Ishikawa (cell line): Measurements from ENCODE around the gene DCAKD.

Experiments used
- CEBPB ChIP-seq: IDR thresholded peaks from 2 replicates; pipeline ENCODE4 v1.6.1; 2012
- CREB1 ChIP-seq: IDR thresholded peaks from 2 replicates; pipeline ENCODE4 v1.6.1; 2012; ENCODE audit warnings: low read depth
- EGR1 ChIP-seq: IDR thresholded peaks from 2 replicates; pipeline ENCODE4 v1.6.1; 2012
- EP300 ChIP-seq: IDR thresholded peaks from 2 replicates; pipeline ENCODE4 v1.6.1; 2012; ENCODE audit warnings: borderline replicate concordance
- FOXM1 ChIP-seq: IDR thresholded peaks from 2 replicates; pipeline ENCODE4 v1.6.1; 2012; ENCODE audit warnings: low read depth, borderline replicate concordance
- NFIC ChIP-seq: IDR thresholded peaks from 2 replicates; pipeline ENCODE4 v1.6.1; 2012
- RAD21 ChIP-seq: IDR thresholded peaks from 2 replicates; pipeline ENCODE4 v1.6.1; 2012; ENCODE audit warnings: low read depth
- TAF1 ChIP-seq: IDR thresholded peaks from 2 replicates; pipeline ENCODE4 v1.6.1; 2012; ENCODE audit warnings: low read depth, mild to moderate bottlenecking
- TCF12 ChIP-seq: IDR thresholded peaks from 2 replicates; pipeline ENCODE4 v1.6.1; 2012; ENCODE audit warnings: low read depth
- TEAD4 ChIP-seq: IDR thresholded peaks from 2 replicates; pipeline ENCODE4 v1.6.1; 2012
- YY1 ChIP-seq: IDR thresholded peaks from 2 replicates; pipeline ENCODE4 v1.6.1; 2012; ENCODE audit warnings: low read depth
- ZBTB7A ChIP-seq: IDR thresholded peaks from 2 replicates; pipeline ENCODE4 v1.6.1; 2012; ENCODE audit warnings: low read depth
- TF ChIP-seq, protein P1 (sequence below): IDR thresholded peaks from 2 replicates; pipeline ENCODE4 v1.6.1; 2012
- TF ChIP-seq, protein P2 (sequence below): IDR thresholded peaks from 2 replicates; pipeline ENCODE4 v1.6.1; 2012
- TF ChIP-seq, protein P3 (sequence below): IDR thresholded peaks from 2 replicates; pipeline ENCODE4 v1.6.1; 2012; ENCODE audit warnings: low read depth, mild to moderate bottlenecking

The DCAKD gene

DNA sequence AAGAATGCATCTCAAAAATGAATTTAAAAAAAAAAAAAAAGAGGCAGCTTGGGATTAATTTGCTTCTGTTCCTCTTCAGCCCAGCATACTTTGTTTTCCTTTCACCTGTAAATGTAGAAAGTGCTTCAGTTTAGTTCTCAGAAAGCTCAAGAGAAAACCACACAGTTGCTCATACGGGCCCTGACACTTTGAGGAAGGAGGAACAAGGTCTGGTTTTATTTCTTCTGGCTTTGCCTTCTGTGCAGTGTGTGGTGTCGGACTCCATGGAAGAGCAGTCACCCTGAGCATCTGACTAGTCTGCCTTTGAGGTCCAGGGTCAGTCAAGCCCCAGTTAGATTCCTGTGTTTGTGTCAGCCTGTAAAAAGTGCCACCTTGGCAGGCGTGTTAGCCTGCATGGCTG is 37.3 kb upstream of the DCAKD start:
- TF ChIP-seq YY1 (no peak), TEAD4 (no peak), FOXM1 (no peak), EGR1 (no peak), RAD21 (no peak), CEBPB (no peak), ZBTB7A (no peak), CREB1 (no peak)
- TF ChIP-seq, protein P1, sequence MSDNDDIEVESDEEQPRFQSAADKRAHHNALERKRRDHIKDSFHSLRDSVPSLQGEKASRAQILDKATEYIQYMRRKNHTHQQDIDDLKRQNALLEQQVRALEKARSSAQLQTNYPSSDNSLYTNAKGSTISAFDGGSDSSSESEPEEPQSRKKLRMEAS: no peak
- TF ChIP-seq, protein P2, sequence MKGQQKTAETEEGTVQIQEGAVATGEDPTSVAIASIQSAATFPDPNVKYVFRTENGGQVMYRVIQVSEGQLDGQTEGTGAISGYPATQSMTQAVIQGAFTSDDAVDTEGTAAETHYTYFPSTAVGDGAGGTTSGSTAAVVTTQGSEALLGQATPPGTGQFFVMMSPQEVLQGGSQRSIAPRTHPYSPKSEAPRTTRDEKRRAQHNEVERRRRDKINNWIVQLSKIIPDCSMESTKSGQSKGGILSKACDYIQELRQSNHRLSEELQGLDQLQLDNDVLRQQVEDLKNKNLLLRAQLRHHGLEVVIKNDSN: no peak

DNA sequence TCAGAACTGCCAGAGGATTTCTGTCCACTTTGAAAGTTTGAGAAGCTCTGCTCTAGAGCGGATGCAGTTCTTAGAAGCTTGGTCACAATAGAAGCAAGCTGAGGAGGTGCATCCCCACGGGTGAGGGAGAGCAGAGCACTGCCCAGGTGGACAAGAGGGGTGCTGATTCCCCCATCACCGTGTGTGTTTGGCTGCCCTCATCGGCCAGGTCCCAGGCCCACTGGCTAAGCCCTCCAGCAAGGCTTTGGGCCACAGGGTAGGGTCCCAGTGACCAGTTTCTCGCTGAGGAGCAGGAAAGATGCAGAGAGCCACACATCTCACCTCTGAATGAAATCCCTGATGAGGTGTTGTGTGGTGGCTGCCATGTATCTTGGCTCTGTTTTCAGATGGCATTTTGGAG is 36.5 kb upstream of the DCAKD start:
- TF ChIP-seq CEBPB (no peak), TCF12 (no peak), YY1 (no peak), ZBTB7A (no peak)

DNA sequence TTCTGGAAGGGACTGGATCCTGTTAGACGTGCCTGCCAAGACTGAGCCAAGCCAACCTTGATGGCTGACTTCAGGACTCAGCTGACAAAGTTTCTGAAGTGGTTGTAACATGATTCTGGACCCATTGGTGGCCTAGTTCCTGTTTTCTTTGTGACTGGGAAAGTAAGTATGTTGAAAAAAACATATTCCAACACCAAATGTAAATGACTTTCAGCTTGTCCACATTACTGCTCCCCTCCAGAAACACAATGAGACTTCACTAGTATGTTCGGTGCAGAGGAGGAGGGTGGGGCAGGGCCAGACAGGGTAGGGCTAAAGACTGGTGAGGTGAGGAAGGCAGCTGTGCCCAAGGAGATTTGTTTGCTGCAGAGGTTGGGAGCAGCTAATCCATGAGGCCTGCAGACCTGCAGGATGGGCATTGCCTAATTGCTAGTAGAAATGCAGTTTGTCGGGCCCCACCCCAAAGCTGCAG is 36.1 kb upstream of the DCAKD start:
- TF ChIP-seq, protein P2: no peak
- TF ChIP-seq TAF1 (no peak), FOXM1 (no peak), CEBPB (no peak), RAD21 (no peak), YY1 (no peak), ZBTB7A (no peak), CREB1 (no peak), EGR1 (no peak), NFIC (no peak), EP300 (no peak), TEAD4 (no peak), TCF12 (no peak)
- TF ChIP-seq, protein P1: no peak
- TF ChIP-seq, protein P3, sequence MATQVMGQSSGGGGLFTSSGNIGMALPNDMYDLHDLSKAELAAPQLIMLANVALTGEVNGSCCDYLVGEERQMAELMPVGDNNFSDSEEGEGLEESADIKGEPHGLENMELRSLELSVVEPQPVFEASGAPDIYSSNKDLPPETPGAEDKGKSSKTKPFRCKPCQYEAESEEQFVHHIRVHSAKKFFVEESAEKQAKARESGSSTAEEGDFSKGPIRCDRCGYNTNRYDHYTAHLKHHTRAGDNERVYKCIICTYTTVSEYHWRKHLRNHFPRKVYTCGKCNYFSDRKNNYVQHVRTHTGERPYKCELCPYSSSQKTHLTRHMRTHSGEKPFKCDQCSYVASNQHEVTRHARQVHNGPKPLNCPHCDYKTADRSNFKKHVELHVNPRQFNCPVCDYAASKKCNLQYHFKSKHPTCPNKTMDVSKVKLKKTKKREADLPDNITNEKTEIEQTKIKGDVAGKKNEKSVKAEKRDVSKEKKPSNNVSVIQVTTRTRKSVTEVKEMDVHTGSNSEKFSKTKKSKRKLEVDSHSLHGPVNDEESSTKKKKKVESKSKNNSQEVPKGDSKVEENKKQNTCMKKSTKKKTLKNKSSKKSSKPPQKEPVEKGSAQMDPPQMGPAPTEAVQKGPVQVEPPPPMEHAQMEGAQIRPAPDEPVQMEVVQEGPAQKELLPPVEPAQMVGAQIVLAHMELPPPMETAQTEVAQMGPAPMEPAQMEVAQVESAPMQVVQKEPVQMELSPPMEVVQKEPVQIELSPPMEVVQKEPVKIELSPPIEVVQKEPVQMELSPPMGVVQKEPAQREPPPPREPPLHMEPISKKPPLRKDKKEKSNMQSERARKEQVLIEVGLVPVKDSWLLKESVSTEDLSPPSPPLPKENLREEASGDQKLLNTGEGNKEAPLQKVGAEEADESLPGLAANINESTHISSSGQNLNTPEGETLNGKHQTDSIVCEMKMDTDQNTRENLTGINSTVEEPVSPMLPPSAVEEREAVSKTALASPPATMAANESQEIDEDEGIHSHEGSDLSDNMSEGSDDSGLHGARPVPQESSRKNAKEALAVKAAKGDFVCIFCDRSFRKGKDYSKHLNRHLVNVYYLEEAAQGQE: no peak

DNA sequence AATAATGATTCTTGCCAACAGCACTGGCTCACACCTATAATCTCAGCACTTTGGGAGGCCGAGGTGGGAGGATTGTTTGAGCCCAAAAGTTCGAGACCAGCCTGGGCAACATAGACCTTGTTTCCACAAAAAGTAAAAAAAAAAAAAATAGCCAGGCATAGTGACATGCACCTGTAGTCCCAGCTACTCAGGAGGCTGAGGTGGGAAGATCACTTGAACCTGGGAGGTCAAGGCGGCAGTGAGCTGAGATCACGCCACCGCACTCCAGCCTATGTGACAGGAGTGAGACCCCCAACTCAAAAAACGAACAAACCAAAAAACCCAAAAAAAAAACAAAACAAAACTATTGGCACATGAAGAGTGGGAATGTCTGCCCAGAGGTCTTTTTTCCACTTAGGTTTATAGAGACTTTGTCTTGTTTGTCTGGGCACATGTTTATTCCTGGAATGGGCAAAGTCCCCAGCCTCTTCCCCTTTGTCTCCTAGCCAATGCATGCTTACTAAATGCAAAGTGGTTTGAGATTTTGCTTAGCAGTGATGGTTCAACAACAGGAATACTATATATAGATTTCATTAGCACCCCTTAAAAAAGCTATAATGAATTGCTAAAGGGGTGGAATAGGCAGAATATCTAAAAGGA is 35.6 kb upstream of the DCAKD start:
- TF ChIP-seq TCF12 (no peak), CREB1 (no peak), TEAD4 (no peak), EP300 (no peak), TAF1 (no peak), NFIC (no peak), ZBTB7A (no peak), CEBPB (no peak), RAD21 (no peak), YY1 (no peak), EGR1 (no peak), FOXM1 (no peak)
- TF ChIP-seq, protein P1: no peak
- TF ChIP-seq, protein P2: no peak
- TF ChIP-seq, protein P3: no peak

DNA sequence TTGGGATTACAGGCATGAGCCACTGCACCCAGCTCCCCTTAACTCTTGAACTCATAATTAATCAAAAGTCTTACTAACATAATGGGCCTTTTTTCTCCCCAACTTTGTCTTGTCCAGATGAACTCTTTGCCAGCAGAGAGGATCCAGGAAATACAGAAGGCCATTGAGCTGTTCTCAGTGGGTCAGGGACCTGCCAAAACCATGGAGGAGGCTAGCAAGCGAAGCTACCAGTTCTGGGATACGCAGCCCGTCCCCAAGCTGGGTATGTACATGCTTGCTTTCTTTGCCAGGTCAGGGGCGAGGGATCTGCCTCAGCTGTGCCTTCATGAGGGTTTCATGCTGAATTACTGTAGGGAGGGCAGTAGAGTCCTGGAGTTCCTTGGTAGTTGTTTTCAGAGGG is 35.0 kb upstream of the DCAKD start:
- no peak for TF ChIP-seq FOXM1
- TF ChIP-seq NFIC: no peak
- no peak for TF ChIP-seq YY1
- TF ChIP-seq EP300: no peak
- TF ChIP-seq ZBTB7A: no peak
- TF ChIP-seq TCF12: no peak
- no peak for TF ChIP-seq CREB1
- TF ChIP-seq, protein P3: no peak
- no peak for TF ChIP-seq RAD21
